Natural killer cell treated with Interleukin-12 subunit alpha and Interleukin-12 subunit beta and Interleukin-15 and Interleukin-18, amount 100 ng/mL, for 72 hours (primary cell): ENCODE measurements around the gene RABGEF1. TPM values are rescaled to one million over a fixed set of nuclear protein-coding genes. Genes with fewer than 3 reads are reported as not detected.
"Not testable (repeated sequence)": the region's sequence is repeated elsewhere in the genome, so short reads cannot be mapped to it uniquely, and the experiment has no call there.

Experiments
- ATAC-seq, 2 donors: fragments of 150-1000 bp; cut with Tn5 transposase in 1 of 2; sonication (Bioruptor Pico), chemical (Tn5 transposase) in 1 of 2; 2 replicates each; pipeline ENCODE4 v1.10.0; 2021
- DNase-seq: peaks from one replicate; pipeline ENCODE4 v3.0.0; 2022; ENCODE audit warnings: low spot score
- H3K27ac Mint-ChIP-seq, 2 donors: 1 replicate in 1 of 2; 2 replicates in 1 of 2; pipeline ENCODE4 v1.8.0; 2022; ENCODE audit warnings: mixed read lengths in 2 of 2, mild to moderate bottlenecking in 1 of 2, moderate library complexity in 1 of 2
- H3K27me3 Mint-ChIP-seq, 2 donors: 1 replicate in 1 of 2; 2 replicates in 1 of 2; pipeline ENCODE4 v1.8.0; 2022; ENCODE audit warnings: mixed read lengths in 2 of 2
- H3K36me3 Mint-ChIP-seq: one replicate; pipeline ENCODE4 v1.8.0; 2022; ENCODE audit warnings: mixed read lengths
- H3K4me1 Mint-ChIP-seq, 2 donors: 1 replicate in 1 of 2; 2 replicates in 1 of 2; pipeline ENCODE4 v1.8.0; 2022; ENCODE audit warnings: low read depth in 2 of 2, mixed read lengths in 2 of 2, mild to moderate bottlenecking in 1 of 2
- H3K4me3 Mint-ChIP-seq: one replicate; pipeline ENCODE4 v1.8.0; 2022; ENCODE audit warnings: mixed read lengths
- H3K9me3 Mint-ChIP-seq: 2 replicates; pipeline ENCODE4 v1.8.0; 2022; ENCODE audit warnings: mixed read lengths
- total RNA-seq, 2 donors: library from RNA; stranded (reverse); gene quantifications; one replicate each; pipeline ENCODE4 v1.2.3, GENCODE V29; 2022

The RABGEF1 gene
- total RNA-seq, 2 donors from 2014 or later: 33.2 to 44.8 TPM

GRCh38 chr7:66779669-66780409, 39.3 kb downstream of the RABGEF1 start:
- H3K27ac Mint-ChIP-seq: no peak overlapping the region
- H3K4me1 Mint-ChIP-seq: peaks cover 14 to 15% of the 10 kb centered on the region in 2 donors
- no peak for DNase-seq
- no peaks in the 10 kb centered on the region for H3K9me3 Mint-ChIP-seq
- no peaks in the 10 kb centered on the region for H3K27me3 Mint-ChIP-seq
- no peak for ATAC-seq
- no peak overlapping the region for H3K4me3 Mint-ChIP-seq
- peaks cover 28% of the 10 kb centered on the region for H3K36me3 Mint-ChIP-seq

GRCh38 chr7:66781408-66782090, 41.0 kb downstream of the RABGEF1 start:
- H3K36me3 Mint-ChIP-seq: peaks cover 30% of the 10 kb centered on the region
- H3K9me3 Mint-ChIP-seq: no peaks in the 10 kb centered on the region
- ATAC-seq (no peak), DNase-seq (no peak)
- peaks cover 14 to 20% of the 10 kb centered on the region in 2 donors for H3K4me1 Mint-ChIP-seq
- H3K4me3 Mint-ChIP-seq: no peak overlapping the region
- peak overlapping the region in 1 of 2 donors; percentile 49 for H3K27ac Mint-ChIP-seq
- no peaks in the 10 kb centered on the region for H3K27me3 Mint-ChIP-seq

GRCh38 chr7:66782875-66783274, 42.3 kb downstream of the RABGEF1 start:
- H3K4me3 Mint-ChIP-seq, ATAC-seq, H3K9me3 Mint-ChIP-seq, H3K27ac Mint-ChIP-seq, DNase-seq, H3K27me3 Mint-ChIP-seq: not testable (repeated sequence)
- Mint-ChIP-seq H3K36me3 (peaks cover 30% of the 10 kb centered on the region), H3K4me1 (peaks cover 14 to 20% of the 10 kb centered on the region in 2 donors)

GRCh38 chr7:66783887-66784595, 43.5 kb downstream of the RABGEF1 start:
- peaks cover 30% of the 10 kb centered on the region for H3K36me3 Mint-ChIP-seq
- H3K27ac Mint-ChIP-seq, DNase-seq, H3K4me3 Mint-ChIP-seq, H3K27me3 Mint-ChIP-seq, H3K9me3 Mint-ChIP-seq, ATAC-seq: not testable (repeated sequence)
- peaks cover 14 to 20% of the 10 kb centered on the region in 2 donors for H3K4me1 Mint-ChIP-seq

- Mint-ChIP-seq H3K36me3 (peaks cover 26% of the 10 kb centered on the region), H3K4me3 (peak overlapping the region; percentile 16), H3K9me3 (no peaks in the 10 kb centered on the region), H3K27me3 (no peaks in the 10 kb centered on the region), H3K27ac (peak overlapping the region; percentile 66 to 82), H3K4me1 (peaks cover 28 to 37% of the 10 kb centered on the region in 2 donors)
- DNase-seq (peak; percentile 82), ATAC-seq (peak; percentile 87 to 94)
These were observed 49.7 kb downstream of the RABGEF1 start for GRCh38 chr7:66790196-66790595.

- Mint-ChIP-seq H3K27ac (peak overlapping the region; percentile 66 to 82), H3K4me3 (peak overlapping the region; percentile 16), H3K9me3 (no peaks in the 10 kb centered on the region), H3K36me3 (peaks cover 26% of the 10 kb centered on the region), H3K27me3 (no peaks in the 10 kb centered on the region), H3K4me1 (peaks cover 28 to 37% of the 10 kb centered on the region in 2 donors)
- ATAC-seq: no peak
- no peak for DNase-seq
These were observed 50.2 kb downstream of the RABGEF1 start for GRCh38 chr7:66790725-66791124.

- H3K4me1 Mint-ChIP-seq: peaks cover 0 to 14% of the 10 kb centered on the region in 2 donors
- no peak overlapping the region for H3K4me3 Mint-ChIP-seq
- no peaks in the 10 kb centered on the region for H3K9me3 Mint-ChIP-seq
- no peaks in the 10 kb centered on the region for H3K27me3 Mint-ChIP-seq
- H3K36me3 Mint-ChIP-seq: peaks cover 28% of the 10 kb centered on the region
- DNase-seq (no peak), ATAC-seq (no peak)
- H3K27ac Mint-ChIP-seq: peak overlapping the region in 1 of 2 donors; percentile 81
These were observed 60.1 kb downstream of the RABGEF1 start for GRCh38 chr7:66800591-66800990.

GRCh38 chr7:66804001-66804400, 63.5 kb downstream of the RABGEF1 start:
- Mint-ChIP-seq H3K36me3 (peaks cover 44% of the 10 kb centered on the region), H3K4me3 (no peak overlapping the region), H3K27me3 (no peaks in the 10 kb centered on the region), H3K4me1 (peaks cover 0 to 11% of the 10 kb centered on the region in 2 donors), H3K27ac (no peak overlapping the region), H3K9me3 (no peaks in the 10 kb centered on the region)
- DNase-seq: no peak
- ATAC-seq: no peak

GRCh38 chr7:66807736-66808135, 67.2 kb downstream of the RABGEF1 start:
- Mint-ChIP-seq H3K27ac (peak overlapping the region in 1 of 2 donors; percentile 4), H3K36me3 (peaks cover 28% of the 10 kb centered on the region), H3K4me3 (no peak overlapping the region), H3K9me3 (no peaks in the 10 kb centered on the region), H3K27me3 (no peaks in the 10 kb centered on the region), H3K4me1 (peaks cover 0 to 2% of the 10 kb centered on the region in 2 donors)
- no peak for ATAC-seq
- no peak for DNase-seq

- Mint-ChIP-seq H3K27ac (no peak overlapping the region), H3K27me3 (no peaks in the 10 kb centered on the region), H3K36me3 (peaks cover 20% of the 10 kb centered on the region), H3K4me3 (no peak overlapping the region), H3K9me3 (no peaks in the 10 kb centered on the region), H3K4me1 (no peaks in the 10 kb centered on the region)
- DNase-seq (no peak), ATAC-seq (no peak)
These were observed 70.2 kb downstream of the RABGEF1 start for GRCh38 chr7:66810716-66811115.

- not testable (repeated sequence) for DNase-seq, H3K9me3 Mint-ChIP-seq, ATAC-seq, H3K27ac Mint-ChIP-seq, H3K4me3 Mint-ChIP-seq, H3K36me3 Mint-ChIP-seq, H3K4me1 Mint-ChIP-seq, H3K27me3 Mint-ChIP-seq
These were observed 74.8 kb downstream of the RABGEF1 start for GRCh38 chr7:66815186-66815875.

GRCh38 chr7:66815951-66816350, 75.4 kb downstream of the RABGEF1 start:
- DNase-seq: no peak
- no peak for ATAC-seq
- Mint-ChIP-seq H3K4me1 (no peaks in the 10 kb centered on the region), H3K36me3 (no peaks in the 10 kb centered on the region), H3K27me3 (no peaks in the 10 kb centered on the region), H3K4me3 (no peak overlapping the region), H3K9me3 (no peaks in the 10 kb centered on the region), H3K27ac (no peak overlapping the region)

GRCh38 chr7:66816658-66817057, 76.1 kb downstream of the RABGEF1 start:
- not testable (repeated sequence) for H3K27ac Mint-ChIP-seq, H3K9me3 Mint-ChIP-seq, DNase-seq, H3K36me3 Mint-ChIP-seq, H3K27me3 Mint-ChIP-seq, H3K4me1 Mint-ChIP-seq, ATAC-seq, H3K4me3 Mint-ChIP-seq
